HG03571 (cell line): ENCODE measurements around the gene ARHGAP12.

ENCODE experiments used
- ATAC-seq: cut with Tn5 transposase; IDR thresholded peaks from one replicate; pipeline ENCODE4 v1.9.1; 2021; ENCODE audit not compliant: unreplicated experiment

Gene ARHGAP12

GRCh38 chr10:31952066-31952465, 23.4 kb upstream of the ARHGAP12 start:
- ATAC-seq = no peak

GRCh38 chr10:31949266-31949665, 20.6 kb upstream of the ARHGAP12 start:
- ATAC-seq = no peak

GRCh38 chr10:31948021-31948420, 19.4 kb upstream of the ARHGAP12 start:
- no peak for ATAC-seq

- no peak for ATAC-seq
Observed at GRCh38 chr10:31947144-31947926, 18.7 kb upstream of the ARHGAP12 start.

- no peak for ATAC-seq
Observed at GRCh38 chr10:31945392-31945791, 16.8 kb upstream of the ARHGAP12 start.

GRCh38 chr10:31944071-31944433, 15.4 kb upstream of the ARHGAP12 start:
- ATAC-seq = no peak

- no peak for ATAC-seq
Observed at GRCh38 chr10:31942892-31943291, 14.3 kb upstream of the ARHGAP12 start.

GRCh38 chr10:31942435-31942834, 13.8 kb upstream of the ARHGAP12 start:
- ATAC-seq = no peak

- no peak for ATAC-seq
Observed at GRCh38 chr10:31940839-31941653, 12.4 kb upstream of the ARHGAP12 start.

GRCh38 chr10:31939797-31940708, 11.4 kb upstream of the ARHGAP12 start:
- no peak for ATAC-seq

GRCh38 chr10:31937371-31937770, 8.7 kb upstream of the ARHGAP12 start:
- ATAC-seq = no peak

- ATAC-seq = no peak
Observed at GRCh38 chr10:31936933-31937332, 8.3 kb upstream of the ARHGAP12 start.

- no peak for ATAC-seq
Observed at GRCh38 chr10:31936086-31936485, 7.5 kb upstream of the ARHGAP12 start.

- no peak for ATAC-seq
Observed at GRCh38 chr10:31935678-31936077, 7.0 kb upstream of the ARHGAP12 start.

- no peak for ATAC-seq
Observed at GRCh38 chr10:31932838-31933237, 4.2 kb upstream of the ARHGAP12 start.

GRCh38 chr10:31930856-31931255, 2.2 kb upstream of the ARHGAP12 start:
- no peak for ATAC-seq

GRCh38 chr10:31930023-31930751, 1.6 kb upstream of the ARHGAP12 start:
- no peak for ATAC-seq

GRCh38 chr10:31929261-31930022, 811 bp upstream of the ARHGAP12 start:
- ATAC-seq = peak; percentile 10

GRCh38 chr10:31927884-31928548, 615 bp downstream of the ARHGAP12 start:
- peak; percentile 35 for ATAC-seq
